ENCODE data around the gene HMGXB3.

Gene HMGXB3

DNA sequence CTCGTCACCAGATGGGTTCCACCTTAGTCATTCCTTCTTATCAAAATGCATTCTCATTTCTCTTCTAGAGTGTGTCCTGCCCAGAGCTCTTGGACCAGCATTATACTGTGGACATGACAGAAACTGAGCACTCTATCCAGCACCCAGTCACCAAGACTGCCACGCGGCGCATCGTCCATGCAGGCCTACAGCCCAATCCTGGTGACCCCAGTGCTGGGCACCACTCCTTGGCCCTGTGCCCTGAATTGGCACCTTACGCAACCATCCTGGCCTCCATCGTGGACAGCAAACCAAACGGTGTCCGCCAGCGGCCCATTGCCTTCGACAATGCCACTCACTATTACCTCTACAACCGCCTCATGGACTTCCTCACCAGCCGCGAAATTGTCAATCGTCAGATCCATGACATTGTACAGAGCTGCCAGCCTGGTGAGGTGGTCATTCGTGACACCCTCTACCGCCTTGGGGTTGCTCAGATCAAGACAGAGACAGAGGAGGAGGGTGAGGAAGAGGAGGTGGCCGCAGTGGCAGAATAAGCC lies 51.2 kb downstream of the HMGXB3 start:
- no peak for DNase-seq (ENCODE audit: low read depth)
- no peak overlapping the region for H3K4me3 ChIP-seq (ENCODE audit: low read depth, low read length)
- TF ChIP-seq, protein P1, sequence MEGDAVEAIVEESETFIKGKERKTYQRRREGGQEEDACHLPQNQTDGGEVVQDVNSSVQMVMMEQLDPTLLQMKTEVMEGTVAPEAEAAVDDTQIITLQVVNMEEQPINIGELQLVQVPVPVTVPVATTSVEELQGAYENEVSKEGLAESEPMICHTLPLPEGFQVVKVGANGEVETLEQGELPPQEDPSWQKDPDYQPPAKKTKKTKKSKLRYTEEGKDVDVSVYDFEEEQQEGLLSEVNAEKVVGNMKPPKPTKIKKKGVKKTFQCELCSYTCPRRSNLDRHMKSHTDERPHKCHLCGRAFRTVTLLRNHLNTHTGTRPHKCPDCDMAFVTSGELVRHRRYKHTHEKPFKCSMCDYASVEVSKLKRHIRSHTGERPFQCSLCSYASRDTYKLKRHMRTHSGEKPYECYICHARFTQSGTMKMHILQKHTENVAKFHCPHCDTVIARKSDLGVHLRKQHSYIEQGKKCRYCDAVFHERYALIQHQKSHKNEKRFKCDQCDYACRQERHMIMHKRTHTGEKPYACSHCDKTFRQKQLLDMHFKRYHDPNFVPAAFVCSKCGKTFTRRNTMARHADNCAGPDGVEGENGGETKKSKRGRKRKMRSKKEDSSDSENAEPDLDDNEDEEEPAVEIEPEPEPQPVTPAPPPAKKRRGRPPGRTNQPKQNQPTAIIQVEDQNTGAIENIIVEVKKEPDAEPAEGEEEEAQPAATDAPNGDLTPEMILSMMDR (IDR thresholded peaks at IDR 0.05; ENCODE audit: low read depth, low read length, missing control alignments), result no peak
- in situ Hi-C loops (cut with HindIII; ENCODE audit: low sequenced_read_pairs), result no loop called here

DNA sequence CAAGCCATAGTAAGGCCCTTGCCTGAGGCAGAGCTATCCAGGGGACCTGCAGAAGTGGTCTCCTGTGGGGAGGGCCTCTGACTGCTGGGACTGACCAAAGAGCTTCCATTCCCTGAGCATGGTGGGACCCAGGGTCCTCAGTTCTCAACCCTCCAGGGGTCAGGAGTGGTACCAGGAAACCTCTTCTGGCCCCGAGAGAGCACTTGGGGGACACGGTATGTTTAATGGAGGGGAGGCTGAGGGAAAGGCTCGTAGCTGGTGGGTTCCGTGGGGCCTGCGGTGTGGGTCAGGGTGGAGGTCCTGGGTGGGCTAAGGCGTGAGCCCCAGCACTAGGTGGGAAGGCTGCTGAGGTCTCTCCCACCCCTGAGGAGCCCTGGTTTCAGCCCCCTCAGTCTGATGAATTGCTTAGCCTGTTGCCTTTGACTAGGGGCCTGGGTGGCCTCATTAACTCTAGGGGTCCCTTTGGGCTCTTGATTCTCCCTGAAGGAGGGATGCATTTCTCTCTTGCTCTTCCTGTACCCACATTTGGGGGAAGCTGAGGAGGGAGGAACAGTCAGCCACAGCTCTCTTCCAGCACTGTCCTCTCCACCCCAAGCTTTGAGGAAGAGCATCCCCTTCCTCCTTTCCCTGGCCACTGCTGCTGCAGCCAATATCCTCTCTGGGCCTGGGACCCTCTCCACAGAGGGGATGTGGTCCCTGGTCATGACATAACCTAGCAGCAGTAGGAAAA lies 51.9 kb downstream of the HMGXB3 start:
- in situ Hi-C loops (cut with HindIII; ENCODE audit: low sequenced_read_pairs), result no loop called here
- DNase-seq (ENCODE audit: low read depth), result no peak
- no peak overlapping the region for H3K4me3 ChIP-seq (ENCODE audit: low read depth, low read length)
- TF ChIP-seq, protein P1 (IDR thresholded peaks at IDR 0.05; ENCODE audit: low read depth, low read length, missing control alignments), result no peak

DNA sequence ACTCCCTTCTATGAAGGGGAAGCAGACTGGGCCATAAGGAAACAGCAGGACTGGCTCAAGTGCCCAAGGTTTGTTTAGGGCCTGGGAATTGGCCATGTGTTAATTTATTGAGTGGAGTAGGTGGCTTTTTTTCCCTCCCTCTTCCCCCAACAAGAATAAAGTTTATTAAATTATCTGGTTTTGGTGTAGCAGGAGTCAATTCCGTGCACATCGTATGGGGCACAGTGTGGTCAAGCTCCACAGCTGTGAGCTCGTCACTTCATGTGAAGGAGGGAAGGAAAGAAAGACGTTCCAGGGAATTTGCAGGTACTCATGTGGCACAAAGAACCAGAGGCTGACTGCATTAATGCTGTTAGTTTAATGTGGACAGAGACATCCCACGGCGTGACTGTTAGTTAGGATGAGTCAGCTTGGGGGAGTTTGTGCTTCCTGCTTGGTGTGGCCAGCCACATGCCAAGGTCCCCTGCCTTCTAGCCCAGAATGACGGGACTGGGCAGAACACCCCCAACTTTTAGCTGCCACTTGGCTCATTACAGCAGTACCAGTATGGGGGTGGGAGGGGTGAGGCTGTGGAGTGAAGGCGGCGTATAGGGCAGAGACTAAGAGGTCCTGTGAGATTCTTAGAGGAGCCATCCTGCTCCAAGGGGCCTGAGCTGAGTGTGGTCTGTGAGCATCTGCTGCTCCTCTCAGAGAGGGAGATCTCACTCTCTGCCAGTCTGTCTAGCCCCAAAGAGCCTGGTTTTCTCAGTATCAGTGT lies 52.6 kb downstream of the HMGXB3 start:
- no peak overlapping the region for H3K4me3 ChIP-seq (ENCODE audit: low read depth, low read length)
- DNase-seq (ENCODE audit: low read depth), result peak; percentile 44
- in situ Hi-C loops (cut with HindIII; ENCODE audit: low sequenced_read_pairs), result no loop called here
- TF ChIP-seq, protein P1 (IDR thresholded peaks at IDR 0.05; ENCODE audit: low read depth, low read length, missing control alignments), result no peak

DNA sequence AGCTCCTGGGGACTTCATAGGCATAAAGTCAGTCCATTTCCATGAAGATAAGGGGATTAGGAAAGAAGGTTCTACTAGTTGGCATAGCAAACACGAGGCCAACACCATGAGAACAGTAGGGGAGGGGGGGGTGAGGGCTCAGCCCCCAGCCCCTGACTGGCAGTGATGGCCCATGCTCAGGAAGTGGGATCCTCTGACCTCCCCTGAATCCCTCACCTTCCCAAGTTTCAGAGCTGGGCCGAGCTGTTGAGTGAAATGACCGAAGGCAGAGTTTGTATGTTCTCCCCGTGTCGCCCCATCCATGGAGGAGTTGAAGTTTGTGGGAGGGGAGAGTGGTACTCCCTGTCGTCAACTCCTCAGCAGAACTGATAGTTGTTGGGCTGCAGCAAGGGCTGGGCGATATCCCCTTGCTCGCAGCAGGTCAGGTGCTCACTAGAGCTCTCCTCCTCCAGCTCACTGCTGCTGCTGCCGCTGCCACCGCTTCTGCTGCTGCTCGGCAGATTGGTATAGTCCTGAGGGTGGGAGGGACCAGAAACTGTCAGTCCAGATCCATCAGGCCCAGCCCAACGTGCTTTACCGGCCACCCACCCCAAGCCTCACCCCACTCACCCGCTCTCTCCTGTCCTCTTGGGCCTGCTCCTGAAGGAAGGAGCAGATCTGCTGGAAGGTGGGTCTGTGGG lies 53.3 kb downstream of the HMGXB3 start:
- in situ Hi-C loops (cut with HindIII; ENCODE audit: low sequenced_read_pairs), result no loop called here
- no peak overlapping the region for H3K4me3 ChIP-seq (ENCODE audit: low read depth, low read length)
- TF ChIP-seq, protein P1 (IDR thresholded peaks at IDR 0.05; ENCODE audit: low read depth, low read length, missing control alignments), result no peak
- no peak for DNase-seq (ENCODE audit: low read depth)

DNA sequence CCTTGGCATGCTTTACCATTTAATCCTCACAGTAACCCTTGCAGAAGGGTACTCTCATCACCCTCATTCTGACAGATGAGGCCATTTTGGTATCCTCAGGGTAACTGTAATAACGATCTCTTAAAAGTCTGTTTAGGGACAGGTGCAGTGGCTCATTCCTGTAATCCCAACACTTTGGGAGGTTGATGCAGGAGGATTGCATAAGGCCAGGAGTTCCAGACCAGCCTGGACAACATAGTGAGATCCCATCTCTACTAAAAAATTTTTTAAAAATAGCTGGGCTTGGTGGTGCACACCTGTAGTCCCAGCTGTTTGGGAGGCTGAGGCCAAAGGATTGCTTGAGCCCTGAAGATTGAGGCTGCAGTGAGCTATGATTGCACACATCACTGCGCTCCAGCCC lies 54.0 kb downstream of the HMGXB3 start:
- TF ChIP-seq, protein P1 (IDR thresholded peaks at IDR 0.05; ENCODE audit: low read depth, low read length, missing control alignments), result no peak
- no peak for DNase-seq (ENCODE audit: low read depth)
- in situ Hi-C loops (cut with HindIII; ENCODE audit: low sequenced_read_pairs), result no loop called here
- no peak overlapping the region for H3K4me3 ChIP-seq (ENCODE audit: low read depth, low read length)

DNA sequence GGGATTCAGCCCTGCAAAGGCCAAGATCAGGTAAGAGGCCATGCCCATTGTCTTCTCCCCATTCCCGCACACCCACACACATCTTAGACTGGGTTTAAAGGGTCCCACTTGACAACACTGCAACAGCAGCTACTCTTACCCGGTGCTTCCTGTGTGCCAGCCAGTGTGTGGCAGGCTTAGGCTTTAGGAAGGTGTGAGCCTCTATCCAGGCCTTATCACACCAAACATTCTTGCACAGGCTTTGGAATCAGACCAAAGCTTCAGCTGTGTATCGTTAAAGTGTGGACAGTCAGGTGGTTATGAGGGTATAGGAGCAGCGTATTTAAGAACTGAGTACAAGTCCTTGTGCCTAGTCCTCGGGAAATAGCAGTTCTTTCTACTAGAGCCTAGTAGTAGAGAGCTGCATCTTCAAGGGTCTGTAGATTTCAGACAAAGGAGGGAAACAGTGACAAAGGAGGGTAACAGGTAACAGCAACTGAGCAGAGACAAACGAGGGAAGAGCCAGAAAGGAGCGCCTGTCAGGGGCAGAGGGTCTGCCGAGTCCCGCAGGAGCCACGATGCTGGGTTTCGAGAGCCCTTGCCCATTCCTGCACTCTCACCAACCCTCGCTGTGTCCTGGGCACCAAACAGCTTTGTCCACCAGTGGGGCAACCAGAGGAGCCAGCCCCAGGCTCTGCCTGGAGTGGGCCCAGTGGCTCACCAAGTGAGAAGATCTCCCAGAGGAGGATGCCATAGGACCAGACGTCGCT lies 55.0 kb downstream of the HMGXB3 start:
- no peak overlapping the region for H3K4me3 ChIP-seq (ENCODE audit: low read depth, low read length)
- TF ChIP-seq, protein P1 (IDR thresholded peaks at IDR 0.05; ENCODE audit: low read depth, low read length, missing control alignments), result no peak
- no peak for DNase-seq (ENCODE audit: low read depth)
- in situ Hi-C loops (cut with HindIII; ENCODE audit: low sequenced_read_pairs), result no loop called here
